Mammary epithelial cell (primary cell): ENCODE results near the gene USP28.

Source experiments
- CTCF ChIP-seq, 2 donors: IDR thresholded peaks in 1 of 2; conservative IDR thresholded peaks in 1 of 2; 2 replicates each; pipeline ENCODE4 v1.5.1; 2011 to 2012; ENCODE audit warnings: inconsistent platforms in 2 of 2, low read length in 2 of 2, mild to moderate bottlenecking in 2 of 2, control low read depth in 1 of 2, low read depth in 1 of 2; ENCODE audit not compliant: insufficient read depth in 1 of 2; ENCODE audit errors: extremely low read depth in 1 of 2
- EZH2 ChIP-seq: IDR thresholded peaks from 2 replicates; pipeline ENCODE4 v1.6.1; 2012; ENCODE audit warnings: low read length, inconsistent platforms, borderline replicate concordance

GRCh38 chr11:113906516-113906915, 31.1 kb upstream of the USP28 start:
- TF ChIP-seq CTCF (conservative IDR thresholded peaks at IDR 0.05 in 1 of 2, IDR thresholded peaks at IDR 0.05 in 1 of 2; ENCODE audit: extremely low read depth in 1 of 2, insufficient read depth in 1 of 2, low read depth in 1 of 2, low read length in 2 of 2) (no peak), EZH2 (no peak)
